Keratinocyte (primary cell): ENCODE data around the gene ETFA. TPM values are rescaled to one million over a fixed set of nuclear protein-coding genes. Genes with fewer than 3 reads are reported as not detected.

ENCODE experiments used
- DNase-seq: peaks from one replicate; pipeline ENCODE4 v3.0.0-alpha.2; 2011; ENCODE audit warnings: low read depth, missing footprints, low spot score
- FAIRE-seq: peaks from 2 replicates; lab custom pipeline; 2011; peaks lifted over from hg19 to GRCh38; lab: Jason Lieb, UNC
- H2AFZ ChIP-seq: 2 replicates; pipeline ENCODE4 v1.6.0; 2012; ENCODE audit warnings: low read length, control low read depth, inconsistent platforms; ENCODE audit not compliant: control insufficient read depth
- H3K27ac ChIP-seq: 2 replicates; pipeline ENCODE4 v1.5.1; 2011; ENCODE audit warnings: low read length; ENCODE audit not compliant: control insufficient read depth, insufficient read depth
- H3K27me3 ChIP-seq: 3 replicates; pipeline ENCODE4 v1.6.0; 2011; ENCODE audit warnings: low read length; ENCODE audit not compliant: control insufficient read depth, insufficient read depth; ENCODE audit errors: extremely low read depth
- H3K36me3 ChIP-seq, 2 experiments: 2 replicates in 1 of 2; 3 replicates in 1 of 2; pipeline ENCODE4 v1.5.1; 2011; ENCODE audit warnings: low read length in 2 of 2, mild to moderate bottlenecking in 1 of 2; ENCODE audit not compliant: control insufficient read depth in 2 of 2, insufficient read depth in 2 of 2; ENCODE audit errors: extremely low read depth in 1 of 2
- H3K4me1 ChIP-seq: 3 replicates; pipeline ENCODE4 v1.5.1; 2011; ENCODE audit warnings: low read length; ENCODE audit not compliant: control insufficient read depth, insufficient read depth; ENCODE audit errors: extremely low read depth
- H3K4me2 ChIP-seq: 3 replicates; pipeline ENCODE4 v1.6.0; 2011; ENCODE audit warnings: low read depth, low read length; ENCODE audit not compliant: control insufficient read depth, insufficient read depth; ENCODE audit errors: extremely low read depth
- H3K4me3 ChIP-seq, 3 experiments: fragments of 200-600 bp in 1 of 3; sonication (generic) in 1 of 3; 2 replicates in 2 of 3; 3 replicates in 1 of 3; pipeline ENCODE4 v1.5.1; 2011 to 2016; ENCODE audit warnings: low read length in 3 of 3, mild to moderate bottlenecking in 3 of 3, control low read depth in 2 of 3, inconsistent platforms in 1 of 3, low read depth in 1 of 3, mixed read lengths in 1 of 3, mixed run types in 1 of 3, moderate library complexity in 1 of 3; ENCODE audit not compliant: control insufficient read depth in 2 of 3, insufficient read depth in 2 of 3; ENCODE audit errors: extremely low read depth in 1 of 3
- H3K79me2 ChIP-seq: 2 replicates; pipeline ENCODE4 v1.6.0; 2012; ENCODE audit warnings: low read length; ENCODE audit not compliant: control insufficient read depth, insufficient read depth
- H3K9ac ChIP-seq: 3 replicates; pipeline ENCODE4 v1.6.0; 2011; ENCODE audit warnings: low read length; ENCODE audit not compliant: control insufficient read depth, insufficient read depth; ENCODE audit errors: extremely low read depth
- H3K9me1 ChIP-seq: 3 replicates; pipeline ENCODE4 v1.6.0; 2011; ENCODE audit warnings: low read length; ENCODE audit not compliant: control insufficient read depth, insufficient read depth; ENCODE audit errors: extremely low read depth
- H3K9me3 ChIP-seq: 2 replicates; pipeline ENCODE4 v1.5.1; 2012; ENCODE audit warnings: low read depth, low read length; ENCODE audit not compliant: control insufficient read depth
- H4K20me1 ChIP-seq: 3 replicates; pipeline ENCODE4 v1.6.0; 2011; ENCODE audit warnings: low read length; ENCODE audit not compliant: control insufficient read depth, insufficient read depth; ENCODE audit errors: extremely low read depth
- EZH2 ChIP-seq: IDR thresholded peaks from one replicate; pipeline ENCODE4 v1.6.1; 2012; ENCODE audit warnings: inconsistent platforms, mild to moderate bottlenecking, low read length, moderate library complexity
- dilution Hi-C: fragments of 300-500 bp; cut with MboI; formaldehyde crosslinking; loops from one replicate; pipeline ENCODE4 v1.7.0; 2020; ENCODE audit warnings: low sequenced_read_pairs; ENCODE audit not compliant: extremely low pct_ligation_motif_present
- polyA plus RNA-seq, 5 experiments: library from polyadenylated mRNA; depleted of rRNA in 3 of 5; stranded (reverse) in 3 of 5; stranded (forward) in 1 of 5; unstranded in 1 of 5; fragments of >200 nt; gene quantifications; 1 replicate in 1 of 5; 2 replicates in 3 of 5; 3 replicates in 1 of 5; pipeline versions ENCODE4 v1.2.1 to v1.2.3, GENCODE V29; 2011 to 2012; ENCODE audit warnings: missing spikeins in 2 of 5, low read depth in 1 of 5, low replicate concordance in 1 of 5
- TF ChIP-seq, protein P1 (sequence below), 3 experiments: IDR thresholded peaks in 1 of 3; conservative IDR thresholded peaks in 1 of 3; optimal IDR thresholded peaks in 1 of 3; 2 replicates in 2 of 3; 3 replicates in 1 of 3; pipeline versions ENCODE3 to v1.5.1; 2011; ENCODE audit warnings: low read length in 3 of 3, mild to moderate bottlenecking in 3 of 3, moderate library complexity in 2 of 3, control low read depth in 1 of 3, inconsistent platforms in 1 of 3; ENCODE audit not compliant: insufficient read depth in 2 of 3; ENCODE audit errors: extremely low read depth in 1 of 3

The ETFA gene
- polyA plus RNA-seq, 1 donor (not counting 4 experiments of a cell fraction or from before 2014, with no cell fraction given), result 230 TPM

DNA sequence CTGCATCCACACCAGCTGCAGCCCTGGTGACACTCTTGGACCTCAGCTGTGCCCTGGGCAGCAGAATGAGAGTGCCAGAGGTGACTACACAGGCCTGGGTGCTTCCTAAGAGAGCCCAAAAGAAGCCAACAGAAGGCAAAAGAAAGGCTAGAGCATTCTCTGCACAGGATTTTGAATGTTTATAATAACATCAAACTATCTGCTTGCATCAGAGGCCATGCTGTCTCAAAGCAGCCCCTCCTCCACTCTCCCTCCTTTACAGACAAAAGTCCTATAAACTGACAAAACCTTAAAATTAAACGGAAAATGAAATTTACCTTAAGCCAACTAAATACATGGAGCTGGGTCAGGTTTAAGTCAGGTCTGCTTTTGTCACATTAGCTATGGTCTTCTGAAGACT is 95.6 kb downstream of the ETFA start:
- Histone ChIP-seq H3K27me3 (no peaks in the 10 kb centered on the region), H2AFZ (no peak overlapping the region), H4K20me1 (no peaks in the 10 kb centered on the region), H3K36me3 (peaks cover 20 to 33% of the 10 kb centered on the region in 2 experiments), H3K9me1 (no peaks in the 10 kb centered on the region), H3K4me3 (no peak overlapping the region), H3K4me2 (no peak overlapping the region), H3K27ac (no peak overlapping the region), H3K4me1 (peaks cover 11% of the 10 kb centered on the region), H3K79me2 (no peaks in the 10 kb centered on the region), H3K9me3 (no peaks in the 10 kb centered on the region), H3K9ac (no peak overlapping the region)
- no peak for FAIRE-seq
- no peak for DNase-seq
- dilution Hi-C loops, result no loop called here
- TF ChIP-seq, protein P1, sequence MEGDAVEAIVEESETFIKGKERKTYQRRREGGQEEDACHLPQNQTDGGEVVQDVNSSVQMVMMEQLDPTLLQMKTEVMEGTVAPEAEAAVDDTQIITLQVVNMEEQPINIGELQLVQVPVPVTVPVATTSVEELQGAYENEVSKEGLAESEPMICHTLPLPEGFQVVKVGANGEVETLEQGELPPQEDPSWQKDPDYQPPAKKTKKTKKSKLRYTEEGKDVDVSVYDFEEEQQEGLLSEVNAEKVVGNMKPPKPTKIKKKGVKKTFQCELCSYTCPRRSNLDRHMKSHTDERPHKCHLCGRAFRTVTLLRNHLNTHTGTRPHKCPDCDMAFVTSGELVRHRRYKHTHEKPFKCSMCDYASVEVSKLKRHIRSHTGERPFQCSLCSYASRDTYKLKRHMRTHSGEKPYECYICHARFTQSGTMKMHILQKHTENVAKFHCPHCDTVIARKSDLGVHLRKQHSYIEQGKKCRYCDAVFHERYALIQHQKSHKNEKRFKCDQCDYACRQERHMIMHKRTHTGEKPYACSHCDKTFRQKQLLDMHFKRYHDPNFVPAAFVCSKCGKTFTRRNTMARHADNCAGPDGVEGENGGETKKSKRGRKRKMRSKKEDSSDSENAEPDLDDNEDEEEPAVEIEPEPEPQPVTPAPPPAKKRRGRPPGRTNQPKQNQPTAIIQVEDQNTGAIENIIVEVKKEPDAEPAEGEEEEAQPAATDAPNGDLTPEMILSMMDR (optimal IDR thresholded peaks at IDR 0.05 in 1 of 3, IDR thresholded peaks at IDR 0.05 in 1 of 3, conservative IDR thresholded peaks at IDR 0.05 in 1 of 3; ENCODE audit: extremely low read depth in 1 of 3, insufficient read depth in 2 of 3, low read length in 3 of 3), result no peak
- TF ChIP-seq EZH2, result no peak

DNA sequence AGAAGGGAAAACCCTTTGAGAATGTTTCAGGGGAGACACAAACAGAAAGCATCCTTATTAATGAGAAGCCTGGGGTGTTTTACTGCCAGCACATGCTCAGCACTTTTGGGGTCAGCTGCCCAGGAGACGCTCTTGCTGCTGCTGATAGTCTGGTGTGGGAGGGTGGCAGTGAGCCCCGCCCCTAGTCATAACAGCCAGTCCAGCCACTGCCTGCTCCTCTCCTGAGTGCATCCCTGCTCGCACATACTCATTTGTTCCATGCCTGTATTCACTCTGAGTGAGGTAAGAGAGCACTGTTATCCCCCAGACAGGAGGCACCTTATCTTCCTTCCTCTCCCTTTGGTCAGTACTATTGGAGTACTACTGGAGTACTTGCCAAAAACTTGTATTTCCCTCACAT is 101.3 kb downstream of the ETFA start:
- H3K27ac ChIP-seq, result no peak overlapping the region
- no peak overlapping the region for H2AFZ ChIP-seq
- peaks cover 6% of the 10 kb centered on the region for H3K4me1 ChIP-seq
- no peak overlapping the region for H3K4me3 ChIP-seq
- no peaks in the 10 kb centered on the region for H3K27me3 ChIP-seq
- DNase-seq, result no peak
- no peaks in the 10 kb centered on the region for H3K9me3 ChIP-seq
- no peak overlapping the region for H3K4me2 ChIP-seq
- H4K20me1 ChIP-seq, result no peaks in the 10 kb centered on the region
- H3K36me3 ChIP-seq, result peaks cover 24 to 28% of the 10 kb centered on the region in 2 experiments
- H3K79me2 ChIP-seq, result no peaks in the 10 kb centered on the region
- dilution Hi-C loops, result no loop called here
- TF ChIP-seq EZH2, result no peak
- TF ChIP-seq, protein P1 (optimal IDR thresholded peaks at IDR 0.05 in 1 of 3, IDR thresholded peaks at IDR 0.05 in 1 of 3, conservative IDR thresholded peaks at IDR 0.05 in 1 of 3; ENCODE audit: extremely low read depth in 1 of 3, insufficient read depth in 2 of 3, low read length in 3 of 3), result no peak
- no peak overlapping the region for H3K9ac ChIP-seq
- no peaks in the 10 kb centered on the region for H3K9me1 ChIP-seq
- no peak for FAIRE-seq
